GM18517 (cell line): ENCODE results near the gene RFWD3.

Experiments used
- ATAC-seq: cut with Tn5 transposase; IDR thresholded peaks from one replicate; pipeline ENCODE4 v1.9.1; 2021; ENCODE audit warnings: mild to moderate bottlenecking, moderate library complexity; ENCODE audit not compliant: unreplicated experiment

Gene RFWD3

DNA sequence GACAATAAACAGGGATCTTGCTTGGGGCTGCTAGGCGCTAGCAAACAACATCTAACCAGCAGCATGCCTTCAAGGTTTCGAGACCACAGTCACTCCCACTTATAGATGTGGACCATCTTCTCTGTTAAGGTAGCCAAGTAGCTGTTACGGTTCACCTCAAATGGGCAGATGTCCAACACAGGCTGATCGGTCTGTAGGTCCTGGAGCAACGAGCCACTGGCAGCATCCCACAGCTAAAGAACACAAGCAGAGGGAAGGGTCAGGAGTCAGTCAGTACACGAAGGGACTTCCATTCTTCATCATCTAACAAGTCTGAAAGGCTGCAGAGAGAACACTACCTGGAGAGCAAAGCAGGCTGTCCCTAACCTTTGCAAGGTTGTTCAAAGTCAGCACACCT lies 42.8 kb downstream of the RFWD3 start:
- no peak for ATAC-seq

- no peak for ATAC-seq
Measured at GRCh38 chr16:74623214-74623838, 43.4 kb downstream of the RFWD3 start.

DNA sequence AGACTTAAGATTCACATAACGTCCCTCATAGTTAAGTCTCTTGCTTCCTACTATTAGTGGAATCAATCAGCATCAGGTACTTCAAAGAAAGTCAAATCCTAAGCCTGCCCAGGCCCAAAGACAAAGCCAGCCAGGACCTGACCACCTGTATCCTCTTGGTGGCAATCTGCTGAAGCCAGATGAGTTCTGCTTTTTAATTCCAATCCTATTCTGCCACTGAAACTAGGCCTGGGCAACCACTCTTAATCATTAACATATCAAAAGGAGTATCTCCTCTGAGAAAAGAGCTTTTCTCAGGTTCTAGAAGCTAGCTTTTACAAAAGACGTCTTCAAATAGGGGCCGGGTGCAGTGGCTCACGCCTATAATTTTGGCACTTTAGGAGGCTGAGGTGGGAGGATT lies 44.7 kb downstream of the RFWD3 start:
- no peak for ATAC-seq

GRCh38 chr16:74617206-74617788 lies 49.4 kb downstream of the RFWD3 start:
- ATAC-seq: no peak

DNA sequence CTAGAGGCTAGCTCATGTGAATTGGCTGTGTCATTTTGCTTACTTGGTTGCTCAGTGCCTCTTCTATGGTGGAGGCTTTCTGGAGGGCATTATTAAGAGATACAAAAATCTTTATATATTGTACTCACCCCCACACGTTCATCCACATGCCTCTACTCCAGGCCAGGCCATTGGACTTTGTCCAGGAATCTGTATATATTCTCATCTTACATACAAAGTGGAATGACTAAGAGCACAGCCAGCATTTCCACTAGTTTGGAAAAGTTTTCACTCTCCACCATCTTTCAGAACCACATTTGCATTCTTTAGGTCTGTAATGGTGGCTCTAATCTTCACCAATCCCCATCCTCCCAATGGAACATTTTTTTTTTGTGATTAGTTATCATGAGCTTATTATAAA lies 55.0 kb downstream of the RFWD3 start:
- no peak for ATAC-seq

DNA sequence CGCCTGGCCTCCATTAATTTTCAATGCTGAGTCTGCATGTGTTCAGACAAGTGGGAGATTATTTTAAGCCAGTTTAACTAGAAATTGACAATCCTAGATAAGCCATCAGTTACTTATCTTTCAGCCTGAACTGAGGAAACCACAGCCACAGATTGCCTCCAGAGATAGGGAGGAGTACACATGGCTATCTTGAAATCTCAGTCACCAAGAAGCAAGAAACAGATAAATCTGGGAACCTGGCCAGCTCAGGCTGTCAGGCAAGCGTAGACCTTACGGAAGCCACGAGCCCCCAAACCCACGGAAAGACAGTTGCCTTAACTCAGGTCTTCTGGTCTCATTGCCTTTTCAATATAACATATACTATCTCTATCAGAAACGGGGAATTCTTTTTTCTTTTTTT lies 57.7 kb downstream of the RFWD3 start:
- no peak for ATAC-seq

DNA sequence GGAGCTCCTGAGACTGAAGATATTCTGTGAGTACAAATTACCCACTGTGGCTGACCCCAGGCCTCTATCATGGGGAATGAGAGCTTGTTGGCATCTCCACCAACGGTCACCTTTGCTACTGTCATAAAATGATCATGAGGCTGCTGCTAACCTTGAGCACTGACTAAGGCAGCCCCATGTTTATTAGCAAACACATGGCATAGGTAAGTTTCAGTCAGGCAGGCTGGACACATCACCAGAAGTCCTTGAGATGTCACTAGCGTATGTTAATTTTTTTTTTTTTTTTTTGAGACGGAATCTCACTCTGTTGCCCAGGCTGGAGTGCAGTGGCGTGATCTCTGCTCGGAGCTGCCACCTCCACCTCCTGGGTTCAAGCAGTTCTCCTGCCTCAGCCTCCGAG lies 58.3 kb downstream of the RFWD3 start:
- ATAC-seq: no peak

- ATAC-seq: no peak
Measured at GRCh38 chr16:74607962-74608356, 58.7 kb downstream of the RFWD3 start.

DNA sequence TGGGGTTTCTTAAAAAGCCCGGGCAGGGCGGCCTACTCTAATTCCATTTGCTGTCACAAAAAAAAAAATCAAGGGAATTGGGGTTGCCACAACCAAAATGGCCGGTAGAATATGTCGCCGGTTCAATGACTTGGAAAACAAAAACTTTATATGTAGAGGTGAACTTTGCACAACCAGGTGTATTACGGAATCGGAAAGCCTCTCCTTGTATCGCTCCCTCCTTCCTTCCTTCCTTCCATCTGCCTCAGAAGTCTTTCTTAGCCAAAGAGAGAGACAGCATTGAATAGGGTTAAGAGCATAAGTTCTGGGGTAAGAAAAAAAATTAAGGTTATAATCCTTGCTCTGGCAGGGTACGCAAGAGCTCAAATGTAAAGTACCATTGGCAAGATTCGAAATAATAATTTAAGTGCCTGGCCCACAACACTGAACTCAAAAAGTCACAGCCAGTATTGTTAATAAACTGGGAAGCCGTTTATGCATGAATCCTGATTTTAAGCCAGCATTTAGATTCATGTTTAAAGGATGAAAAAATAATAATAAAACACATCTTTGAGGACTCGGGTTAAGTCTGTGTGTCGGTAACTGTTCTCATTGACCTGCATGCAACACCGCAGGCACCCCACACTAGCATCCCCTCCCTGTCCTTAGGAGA lies 59.2 kb downstream of the RFWD3 start:
- peak; percentile 34 for ATAC-seq

DNA sequence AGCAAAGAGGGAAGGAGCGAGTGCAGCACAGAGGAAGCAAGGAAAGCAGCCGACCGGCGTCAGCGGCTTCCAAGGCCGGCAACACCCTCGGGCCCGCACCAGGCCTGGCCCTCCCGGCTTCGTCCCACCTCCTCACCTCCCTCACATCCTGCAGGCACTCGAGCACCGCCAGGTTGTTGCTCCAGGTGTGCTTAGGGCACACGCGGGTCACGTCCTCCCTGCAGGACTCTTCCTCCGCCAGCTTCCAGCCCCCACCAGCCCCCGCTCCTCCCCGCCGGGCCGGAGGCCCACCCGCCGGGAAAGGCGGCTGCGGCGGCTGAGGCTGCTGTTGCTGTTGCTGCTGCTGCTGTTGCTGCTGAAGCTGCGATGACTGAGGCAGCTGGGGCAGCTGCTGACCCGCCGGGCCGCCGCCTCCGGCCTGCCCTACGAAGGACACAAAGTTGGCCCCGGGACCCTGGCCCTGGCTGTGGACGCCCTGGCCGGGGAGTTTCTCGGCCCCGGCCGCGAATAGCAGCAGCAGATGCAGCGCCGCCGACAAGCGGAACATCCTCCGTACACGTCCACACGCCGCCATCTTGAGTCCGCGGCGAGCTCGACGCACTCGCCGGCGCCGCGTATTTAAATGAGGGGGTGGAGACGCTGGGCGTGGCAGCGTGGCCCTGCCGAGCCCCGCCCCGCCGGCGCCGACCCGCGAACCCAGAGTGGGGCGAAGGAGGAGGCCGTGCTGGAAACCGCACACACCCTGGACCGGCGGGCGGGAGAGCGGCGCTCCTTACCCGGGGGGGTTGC lies 60.0 kb downstream of the RFWD3 start, which contains the start of gene GLG1:
Gene GLG1 (minus strand): TSS at position 594 of the 789 bp plus-strand sequence. CDS start 20 bp downstream, at position 574.
- ATAC-seq: peak; percentile 87

- no peak for ATAC-seq
Measured at GRCh38 chr16:74605746-74606520, 60.7 kb downstream of the RFWD3 start.

DNA sequence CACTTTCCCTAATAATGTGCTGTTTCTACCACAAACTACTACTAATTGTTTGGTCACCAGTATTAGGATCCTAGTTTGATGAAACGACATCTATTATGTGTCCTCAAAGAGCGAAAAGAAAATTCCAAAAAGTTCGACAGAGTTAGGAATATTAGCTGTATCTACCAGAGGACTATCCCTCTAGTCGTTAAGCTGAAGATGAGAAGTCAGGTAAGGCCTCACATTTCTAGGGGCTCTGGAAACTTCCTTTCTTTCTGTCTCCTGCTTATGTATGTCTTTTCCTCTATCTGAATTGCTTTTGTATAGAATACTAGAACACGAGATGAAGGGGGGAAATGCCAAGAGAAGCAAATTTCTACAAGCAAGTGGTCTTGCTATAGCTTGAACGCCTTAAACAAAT lies 61.3 kb downstream of the RFWD3 start:
- no peak for ATAC-seq

GRCh38 chr16:74603848-74604247 lies 62.8 kb downstream of the RFWD3 start:
- ATAC-seq: no peak

GRCh38 chr16:74601126-74601871 lies 65.4 kb downstream of the RFWD3 start:
- ATAC-seq: peak; percentile 58

DNA sequence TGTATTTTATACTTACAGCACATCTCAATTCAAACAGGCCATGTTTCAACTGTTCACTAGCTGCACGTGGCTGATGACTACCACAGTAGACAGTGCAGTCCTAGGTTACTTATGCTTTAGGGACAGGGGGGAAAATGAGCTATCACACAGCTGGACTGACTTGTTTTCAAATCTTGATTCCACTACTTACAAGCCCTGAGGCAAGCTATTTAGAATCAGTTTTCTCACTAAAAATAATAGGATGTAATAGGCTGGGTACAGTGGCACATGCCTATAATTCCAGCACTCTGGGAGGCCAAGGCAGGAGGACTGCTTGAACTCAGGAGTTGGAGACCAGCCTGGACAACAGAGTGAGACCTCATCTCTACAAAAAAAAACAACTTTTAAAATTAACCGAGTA lies 70.1 kb downstream of the RFWD3 start:
- ATAC-seq: no peak

DNA sequence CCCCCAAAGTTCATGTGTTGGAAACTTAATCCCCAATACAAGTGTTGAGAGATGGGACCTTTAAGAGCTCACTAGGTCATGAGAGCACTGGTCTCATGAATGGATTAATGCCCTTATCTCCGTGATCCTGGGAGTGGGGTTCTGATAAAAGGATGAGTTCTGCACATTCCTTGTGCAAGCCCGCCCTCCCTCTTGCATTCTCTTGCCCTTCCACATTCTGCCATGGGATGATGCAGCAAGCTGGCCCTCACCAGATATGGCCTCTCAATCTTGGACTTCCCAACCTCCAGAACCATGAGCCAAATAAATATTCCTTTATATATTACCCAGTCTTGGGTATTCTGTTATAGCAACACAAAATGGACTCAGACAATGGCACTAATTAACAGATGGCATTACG lies 73.8 kb downstream of the RFWD3 start:
- ATAC-seq: no peak

DNA sequence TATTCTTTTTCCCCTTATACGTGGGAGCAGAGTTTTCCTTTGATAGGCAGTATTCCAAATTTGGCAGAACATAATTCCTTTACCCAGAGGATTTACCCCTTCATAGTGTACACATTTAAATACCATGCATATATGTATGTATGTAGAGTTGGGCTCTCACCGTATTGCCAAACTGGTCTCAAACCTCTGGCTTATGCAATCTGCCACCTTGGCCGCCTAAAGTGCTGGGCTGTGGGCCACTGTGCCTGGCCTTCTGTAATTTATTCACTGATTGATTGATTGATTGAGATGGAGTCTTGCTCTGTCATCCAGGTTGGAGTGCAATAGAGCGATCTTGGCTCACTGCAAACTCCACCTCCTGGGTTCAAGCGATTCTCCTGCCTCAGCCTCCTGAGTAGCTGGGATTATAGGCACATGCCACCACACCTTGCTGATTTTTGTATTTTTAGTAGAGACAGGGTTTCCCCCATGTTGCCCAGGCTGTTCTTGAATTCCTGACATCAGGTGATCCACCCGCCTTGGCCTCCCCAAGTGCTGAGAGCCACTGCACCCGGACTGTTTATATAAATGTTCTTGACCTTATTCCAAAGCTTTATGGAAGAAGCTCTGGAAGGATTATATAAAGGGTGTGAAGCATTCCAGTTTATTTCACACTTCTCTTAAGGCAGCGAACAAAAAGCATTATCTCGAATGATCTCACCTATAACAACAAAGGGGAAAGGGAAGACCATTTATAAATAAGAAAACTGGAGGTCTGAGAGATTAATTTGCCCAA lies 74.6 kb downstream of the RFWD3 start:
- no peak for ATAC-seq

DNA sequence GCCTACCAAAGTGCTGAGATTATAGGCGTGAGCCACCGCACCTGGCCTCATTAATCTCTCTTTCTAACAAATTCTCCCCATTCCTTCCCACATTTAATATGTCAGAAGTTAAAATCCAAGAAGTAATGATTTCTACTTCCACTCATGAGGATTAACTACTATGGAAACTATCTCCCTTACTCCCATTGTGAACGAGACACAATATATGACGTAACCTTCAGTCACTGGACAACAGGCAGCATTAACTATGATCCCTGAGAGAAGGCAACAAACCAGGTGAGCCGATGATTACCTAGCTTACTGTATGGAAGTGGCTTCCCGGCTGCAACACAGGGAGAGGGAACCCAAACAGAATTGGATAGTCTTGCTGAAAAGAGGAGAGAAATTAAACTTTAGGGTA lies 79.7 kb downstream of the RFWD3 start:
- no peak for ATAC-seq

- no peak for ATAC-seq
Measured at GRCh38 chr16:74585846-74586443, 80.7 kb downstream of the RFWD3 start.
